ENCODE results near the gene AIDA.
"Not testable (repeated sequence)": the region's sequence is repeated elsewhere in the genome, so short reads cannot be mapped to it uniquely, and the experiment has no call there.

The AIDA gene, protein sequence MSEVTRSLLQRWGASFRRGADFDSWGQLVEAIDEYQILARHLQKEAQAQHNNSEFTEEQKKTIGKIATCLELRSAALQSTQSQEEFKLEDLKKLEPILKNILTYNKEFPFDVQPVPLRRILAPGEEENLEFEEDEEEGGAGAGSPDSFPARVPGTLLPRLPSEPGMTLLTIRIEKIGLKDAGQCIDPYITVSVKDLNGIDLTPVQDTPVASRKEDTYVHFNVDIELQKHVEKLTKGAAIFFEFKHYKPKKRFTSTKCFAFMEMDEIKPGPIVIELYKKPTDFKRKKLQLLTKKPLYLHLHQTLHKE

DNA sequence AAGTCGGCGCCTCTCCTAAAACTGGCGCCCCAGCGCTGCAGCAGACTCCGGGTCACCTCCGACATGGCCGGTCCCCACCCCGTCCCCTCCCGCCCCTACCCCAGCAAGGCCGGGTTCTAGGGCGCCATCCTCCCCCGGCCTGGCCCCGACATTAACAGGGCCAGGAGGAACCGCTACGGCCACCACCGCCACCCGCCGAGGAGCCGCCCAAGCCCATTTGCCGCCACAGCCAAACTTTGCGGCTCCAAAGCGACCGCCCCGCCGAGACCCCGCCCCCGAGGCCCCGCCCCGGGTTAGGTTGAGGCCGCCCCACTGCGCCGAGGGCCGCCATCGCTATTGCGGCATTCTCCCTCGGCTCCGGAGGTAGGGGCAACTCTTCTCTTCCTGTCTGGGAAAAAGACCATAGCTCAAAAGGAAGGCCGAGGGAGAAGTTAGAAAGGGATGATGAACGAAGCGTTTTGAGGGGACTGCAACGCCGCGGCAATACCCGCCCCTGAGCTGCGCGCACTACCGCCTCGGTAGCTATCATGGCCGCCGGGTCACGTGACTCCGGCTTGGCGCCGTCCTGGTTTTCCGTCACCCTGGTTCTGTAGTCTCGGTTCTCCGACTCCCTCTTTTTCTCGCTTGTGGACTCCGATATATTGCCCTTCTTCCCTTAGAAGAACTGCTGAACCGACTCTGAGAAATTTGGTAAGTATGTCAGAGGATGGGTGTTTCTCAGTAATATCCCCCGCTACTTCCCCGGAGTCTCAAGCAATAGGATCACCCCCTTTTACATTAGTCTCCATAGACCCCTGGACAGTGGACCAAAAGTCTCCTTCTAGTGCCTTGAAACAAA is at the start of gene AIDA, which contains the start of gene BROX:
Gene AIDA, minus strand, starts transcription at position 239 of the 838 bp plus-strand sequence. Its CDS starts 174 bp downstream, at position 65.
Gene BROX, plus strand, starts transcription at position 312 of the 838 bp plus-strand sequence. CDS start 3,136 bp downstream, outside the sequence.
- peak; percentile 88 for DNase-seq

DNA sequence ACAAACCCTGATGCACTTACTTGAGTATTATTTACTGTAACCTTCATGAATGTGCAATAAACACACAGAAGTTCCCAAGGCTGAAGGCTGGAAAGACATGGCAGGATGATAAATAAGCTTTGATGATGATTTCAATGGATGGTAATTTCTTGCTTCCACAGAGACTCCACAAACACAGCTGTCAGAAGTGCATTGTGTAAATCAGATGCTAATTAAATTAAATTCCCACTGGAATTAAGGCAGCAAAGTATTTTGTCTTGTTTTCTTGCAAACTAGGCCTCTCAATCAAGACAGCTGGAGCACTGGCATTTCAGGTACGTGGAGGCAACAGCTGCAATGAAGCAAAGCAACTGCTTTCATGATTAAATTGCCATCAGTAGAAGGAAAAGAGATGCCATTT is 48.8 kb upstream of the AIDA start:
- no peak for DNase-seq

DNA sequence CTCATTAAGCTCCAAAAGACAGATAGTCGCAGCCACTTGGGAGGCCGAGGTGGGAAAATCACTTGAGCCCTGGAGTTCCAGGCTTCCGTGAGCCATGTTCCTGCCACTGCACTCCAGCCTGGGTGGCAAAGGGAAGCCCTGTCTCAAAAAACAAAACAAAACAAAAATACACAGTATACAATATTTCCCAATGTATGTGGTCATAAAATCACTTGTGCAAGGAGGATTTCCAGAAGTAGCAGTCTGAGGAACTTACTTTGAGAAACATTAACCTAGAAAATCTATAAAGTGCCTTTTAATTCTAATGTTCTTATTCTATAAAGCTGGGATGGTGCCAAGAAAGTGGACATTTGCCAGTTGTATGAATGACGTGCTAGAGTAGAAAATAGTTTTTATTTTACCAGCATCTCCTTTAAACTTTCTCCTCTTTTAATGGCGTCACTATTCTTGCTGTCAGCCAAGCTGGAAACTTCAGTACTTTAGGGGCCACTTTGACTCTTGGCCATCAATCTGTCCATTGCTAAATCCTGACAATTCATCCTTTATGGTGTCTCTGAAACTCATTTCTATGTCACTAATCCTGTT is 47.3 kb upstream of the AIDA start:
- no peak for DNase-seq

DNA sequence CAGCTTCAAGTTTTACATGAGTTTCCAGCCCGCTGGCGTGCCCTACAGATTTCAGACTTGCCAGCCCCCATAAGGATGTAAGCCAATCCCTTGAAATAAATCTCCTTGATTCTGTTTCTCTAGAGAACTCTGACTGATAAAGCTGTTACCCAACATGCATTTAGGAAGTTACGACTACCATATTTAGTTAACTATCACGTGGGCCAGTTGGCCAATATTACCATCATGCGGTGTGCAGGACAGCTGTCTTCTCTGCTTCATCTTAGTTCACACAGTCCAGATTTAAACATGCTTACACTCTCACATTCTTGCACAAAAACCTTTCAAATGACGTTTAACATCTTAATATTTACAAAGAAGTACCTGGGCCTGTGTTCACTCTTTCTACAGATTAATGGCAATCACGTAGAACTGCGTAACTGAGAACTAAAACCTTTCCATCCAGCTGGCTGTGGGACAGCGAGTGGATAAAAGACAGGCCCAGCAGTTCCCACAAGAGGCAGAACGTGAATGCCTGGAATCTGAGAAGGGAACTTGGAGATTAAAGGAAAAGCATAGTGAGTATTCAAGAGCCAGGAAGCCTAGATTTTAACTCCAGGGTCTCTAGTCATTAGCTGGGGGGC is 45.5 kb upstream of the AIDA start:
- DNase-seq, result no peak

DNA sequence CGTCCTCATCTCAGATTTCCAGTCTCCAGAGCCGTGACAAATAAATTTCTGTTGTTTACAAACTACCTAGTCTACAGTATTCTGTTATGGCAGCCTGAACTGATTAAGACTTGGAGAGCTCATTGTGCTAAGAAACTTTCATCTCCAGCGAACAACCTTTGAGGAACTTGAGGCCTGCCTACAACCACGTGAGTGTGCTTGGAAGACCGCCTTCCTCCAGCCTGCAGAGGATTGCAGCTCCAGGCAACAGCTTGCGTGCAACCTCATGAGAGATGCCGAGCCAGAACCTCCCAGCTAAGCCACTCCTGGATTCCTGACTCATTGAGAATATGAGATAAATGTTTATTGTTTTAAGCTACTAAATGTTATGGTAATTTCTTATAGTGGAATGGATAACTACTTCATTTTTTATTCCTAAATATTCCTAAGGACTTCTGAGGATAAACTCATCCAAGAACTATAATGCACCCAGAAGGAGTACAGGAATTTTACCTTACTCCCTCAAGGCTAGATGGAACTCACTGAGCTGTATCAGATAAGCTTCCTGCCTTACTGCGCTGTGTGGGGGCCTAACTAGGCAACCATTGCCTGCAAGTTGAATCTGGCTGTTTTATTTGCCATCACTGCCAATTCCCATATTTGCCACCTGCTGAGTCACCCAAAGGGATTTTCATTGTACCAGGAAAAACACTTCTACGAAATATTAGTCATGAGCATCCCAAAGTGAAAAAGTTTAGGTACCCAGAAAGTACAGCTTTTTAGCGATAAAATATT is 42.3 kb upstream of the AIDA start:
- no peak for DNase-seq

DNA sequence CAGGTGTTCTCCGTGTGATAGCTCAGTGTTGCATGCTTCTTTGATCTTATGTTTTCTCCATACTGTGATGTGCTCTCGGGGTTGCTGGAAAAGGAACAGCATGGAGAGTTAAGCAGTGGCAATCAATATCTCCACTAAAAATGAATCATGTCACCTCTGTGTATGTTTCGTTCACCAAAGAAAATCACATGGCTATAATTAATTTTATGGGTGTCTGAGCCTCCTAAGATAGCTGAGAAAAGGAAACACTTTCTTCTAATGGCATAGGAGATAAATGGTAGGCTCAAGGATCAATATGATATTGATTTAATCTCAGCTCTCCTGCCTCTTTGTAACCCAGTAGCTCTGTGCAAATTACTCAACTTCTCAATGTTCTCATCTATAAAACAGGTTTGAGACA is 39.0 kb upstream of the AIDA start:
- DNase-seq, result no peak

DNA sequence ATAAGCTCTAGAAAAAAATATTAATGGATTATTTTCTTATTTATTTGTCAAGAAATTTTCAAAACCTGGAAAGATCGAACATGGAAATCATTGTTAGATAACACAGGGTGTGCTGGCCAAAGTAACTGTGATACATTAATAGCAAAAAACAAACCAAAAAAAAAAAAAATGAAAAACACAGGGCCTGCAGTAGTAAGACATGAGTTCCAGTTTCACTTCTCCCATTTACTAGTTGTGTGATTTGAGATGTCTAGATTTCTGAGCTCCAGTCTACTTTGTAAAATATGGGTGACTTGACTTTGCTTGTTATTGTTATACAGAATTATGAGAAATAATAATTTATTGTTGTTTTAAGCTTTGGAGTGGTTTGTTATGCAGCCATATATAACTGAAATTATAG is 38.4 kb upstream of the AIDA start:
- no peak for DNase-seq

DNA sequence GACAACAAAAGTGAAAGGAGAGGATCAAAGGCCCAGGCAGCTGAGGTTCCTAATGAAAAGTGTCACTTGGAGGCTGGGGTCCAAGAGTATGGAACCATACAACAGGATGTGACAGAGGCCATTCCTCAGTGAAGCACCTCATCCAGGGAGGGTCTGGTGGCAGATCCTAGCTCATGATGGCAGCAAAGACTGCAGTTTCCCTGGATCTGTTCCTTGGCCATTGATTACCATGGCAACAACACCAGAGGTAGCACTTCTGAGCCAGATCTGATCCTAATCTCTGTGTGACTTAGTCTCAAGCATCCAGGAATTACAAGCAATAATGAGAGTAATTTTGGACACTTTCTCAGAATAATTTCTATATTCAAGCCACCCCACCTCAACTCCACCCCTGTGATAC is 37.6 kb upstream of the AIDA start:
- DNase-seq, result no peak

DNA sequence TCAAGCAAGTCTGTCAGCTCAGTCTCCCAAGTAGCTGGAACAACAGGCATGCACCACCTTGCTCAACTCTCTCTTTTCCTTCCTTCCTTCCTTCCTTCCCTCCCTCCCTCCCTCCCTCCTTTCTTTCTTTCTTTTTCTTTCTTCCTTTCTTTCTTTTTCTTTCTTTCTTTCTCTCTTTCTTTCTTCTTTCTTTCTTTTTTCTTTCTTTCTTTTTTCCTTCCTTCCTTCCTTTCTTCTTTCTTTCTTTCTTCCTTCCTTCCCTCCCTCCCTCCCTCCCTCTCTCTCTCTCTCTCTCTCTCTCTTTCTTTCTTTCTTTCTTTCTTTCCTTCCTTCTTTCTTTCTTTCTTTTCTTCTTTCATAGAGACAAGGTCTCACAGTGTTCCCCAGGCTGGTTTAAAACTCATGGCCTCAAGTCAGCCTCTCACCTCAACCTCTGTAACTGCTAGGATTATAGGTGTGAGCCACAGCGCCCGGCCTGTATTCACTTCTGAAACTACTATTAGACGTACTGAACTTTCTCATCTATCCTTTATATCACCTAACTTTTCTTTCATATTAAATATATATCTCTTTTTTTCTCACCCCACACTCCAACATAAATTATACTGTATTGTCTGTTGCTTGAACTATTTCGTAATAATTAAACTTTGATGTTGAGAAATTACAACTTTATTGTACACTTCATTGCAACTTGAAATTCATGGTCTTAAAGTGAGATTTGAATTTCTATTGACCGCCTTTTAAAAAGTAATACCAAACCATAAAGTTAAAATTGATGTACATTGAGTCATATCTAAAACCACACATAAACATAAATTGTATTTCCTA is 29.6 kb upstream of the AIDA start:
- not testable (repeated sequence) for DNase-seq

DNA sequence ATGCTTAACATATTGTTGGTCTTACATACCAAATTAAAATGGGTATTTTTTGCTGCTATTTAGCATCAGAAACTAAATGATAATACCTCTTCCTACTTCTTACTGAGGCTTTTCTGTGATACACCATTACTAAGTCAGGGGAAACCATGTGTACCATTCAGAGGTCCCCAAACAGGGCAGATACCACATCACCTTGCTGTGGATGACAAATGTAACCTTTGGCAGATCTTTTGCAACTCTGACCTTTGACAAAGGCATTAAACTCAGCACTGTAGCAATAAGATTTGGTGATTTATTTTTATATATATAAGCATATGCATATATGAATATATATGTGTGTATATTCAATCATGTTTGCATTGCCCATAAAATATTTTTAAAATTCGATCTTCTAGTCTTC is 27.6 kb upstream of the AIDA start:
- DNase-seq, result no peak

DNA sequence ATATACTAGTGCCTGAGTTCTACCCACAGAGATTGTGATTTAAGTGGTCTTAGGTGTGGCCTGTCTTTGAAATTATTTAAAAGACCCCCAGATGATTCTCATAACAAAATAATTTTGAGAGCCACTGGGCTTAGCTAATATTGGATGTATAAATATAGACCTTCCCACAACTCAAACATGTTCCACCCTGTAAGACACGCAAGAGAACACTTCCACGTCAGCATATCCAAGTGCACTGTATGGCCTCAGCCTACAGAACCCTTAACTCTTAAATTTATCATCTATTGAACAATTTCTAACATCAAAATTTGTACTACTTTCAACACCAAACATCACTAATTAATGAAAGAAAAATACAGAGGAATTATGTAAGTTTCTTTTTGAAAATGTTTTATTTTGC is 27.2 kb upstream of the AIDA start:
- no peak for DNase-seq

DNA sequence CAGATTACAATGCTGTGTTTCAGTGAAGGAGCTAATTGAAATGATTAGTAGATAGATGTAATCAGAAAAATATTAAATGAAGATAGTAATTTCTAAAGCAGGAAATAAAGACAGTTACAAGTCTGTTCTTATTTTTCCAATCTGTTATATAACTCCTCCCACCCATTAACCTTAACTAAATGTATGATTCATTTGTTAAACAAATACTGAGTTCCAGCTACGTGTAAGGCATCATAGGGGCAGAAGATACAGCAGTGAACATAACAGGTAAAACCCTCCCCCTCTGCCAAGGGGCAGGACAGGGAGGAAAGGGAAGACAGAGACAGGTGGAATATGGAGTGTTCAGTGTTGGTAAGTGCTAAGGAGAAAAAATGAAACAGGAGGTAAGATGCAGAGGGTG is 24.7 kb upstream of the AIDA start, which contains the start of gene FAM177B:
Gene FAM177B, plus strand, starts transcription at position 231 of the 400 bp plus-strand sequence. CDS start 9,344 bp downstream, outside the sequence.
- no peak for DNase-seq

DNA sequence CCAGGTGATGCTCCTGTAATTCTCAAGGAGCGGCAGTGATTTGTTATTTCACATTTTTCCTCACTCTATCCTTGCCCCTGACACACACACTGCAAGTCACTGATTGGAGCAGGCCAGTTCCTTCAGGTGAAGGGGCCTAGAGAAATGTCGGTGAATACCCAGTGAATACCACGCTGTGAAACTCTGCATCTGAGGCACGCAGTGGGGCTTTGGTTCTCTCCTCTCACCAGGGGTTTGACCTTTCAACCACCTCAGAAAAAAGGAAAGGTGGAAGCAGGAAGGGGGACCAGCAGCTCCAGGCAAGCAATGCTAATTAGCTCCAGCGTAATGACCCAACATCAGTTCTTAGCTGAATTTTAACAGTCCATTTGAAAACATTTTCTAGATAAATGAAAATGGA is 24.2 kb upstream of the AIDA start:
- DNase-seq, result no peak

DNA sequence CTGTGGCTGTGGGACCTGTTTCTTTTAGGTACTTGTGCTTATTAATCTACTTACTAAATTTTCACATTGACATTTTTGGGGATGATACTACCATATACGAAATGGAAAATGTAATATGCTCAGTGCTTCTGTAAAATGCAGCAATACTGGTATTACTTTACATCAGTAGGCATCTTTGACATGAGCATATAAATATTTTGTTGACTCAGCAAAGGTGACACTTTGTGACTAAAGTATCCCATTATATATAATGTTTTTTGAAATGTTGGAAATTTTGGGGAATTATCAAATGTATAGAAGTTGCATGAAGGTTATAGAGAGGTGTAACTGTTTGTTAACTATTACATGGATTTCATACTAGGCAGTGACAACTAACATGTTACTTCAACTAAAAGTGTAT is 22.4 kb upstream of the AIDA start:
- no peak for DNase-seq

DNA sequence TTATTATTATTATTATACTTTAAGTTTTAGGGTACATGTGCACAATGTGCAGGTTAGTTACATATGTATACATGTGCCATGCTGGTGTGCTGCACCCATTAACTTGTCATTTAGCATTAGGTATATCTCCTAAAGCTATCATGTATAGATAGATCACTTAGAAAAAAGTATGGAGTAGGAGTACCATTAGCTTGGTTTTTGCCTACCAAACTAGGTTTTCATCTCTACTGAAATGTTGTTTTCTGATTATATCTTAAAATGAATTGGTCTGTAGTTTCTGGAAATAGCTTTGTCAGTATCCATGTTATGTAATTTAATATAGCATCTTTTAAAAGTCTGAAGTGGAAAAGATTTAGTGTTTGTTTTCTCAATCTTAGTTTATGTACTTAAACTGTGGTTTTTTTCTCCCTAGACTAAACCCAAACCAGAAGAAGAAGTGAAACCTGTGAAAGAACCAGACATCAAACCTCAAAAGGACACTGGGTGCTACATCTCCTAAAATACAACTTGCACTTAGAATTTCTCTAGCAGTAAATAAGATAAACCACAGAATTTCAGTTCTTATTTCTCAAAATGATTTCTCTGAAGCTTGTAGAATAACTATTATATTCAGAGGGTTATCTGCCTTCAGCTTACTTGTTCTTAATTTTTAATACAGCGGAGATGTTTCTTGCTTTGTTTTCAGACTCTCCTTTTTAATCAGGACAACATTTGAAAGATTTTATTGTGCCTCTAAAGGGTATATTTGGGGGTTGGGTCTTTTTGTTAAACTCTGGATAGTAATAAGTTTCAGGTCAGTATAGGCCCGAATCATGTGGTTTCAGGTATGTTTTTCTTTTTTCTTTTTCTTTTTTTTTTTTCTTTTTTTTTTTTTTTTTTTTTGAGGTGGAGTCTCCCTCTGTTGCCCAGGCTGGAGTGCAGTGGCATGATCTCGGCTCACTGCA is 20.2 kb upstream of the AIDA start:
- no peak for DNase-seq

DNA sequence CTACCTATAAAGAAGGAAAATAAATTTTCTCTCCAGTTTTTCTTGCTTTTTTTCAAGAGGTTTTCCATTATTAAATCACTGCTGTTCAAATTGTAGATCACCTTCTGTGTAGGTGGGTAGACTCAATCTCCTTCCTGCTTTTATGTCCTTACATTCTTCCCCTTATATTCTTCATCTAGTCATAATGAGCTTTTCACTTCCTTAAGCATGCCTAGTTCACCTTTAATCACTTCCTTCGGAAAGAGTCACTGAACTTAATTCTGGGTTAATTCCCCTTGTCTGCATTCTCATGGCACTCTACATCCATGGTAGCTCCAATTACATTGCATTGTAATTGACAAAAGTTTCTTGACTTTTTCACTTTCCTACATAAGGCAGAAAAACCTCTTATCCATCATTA is 18.6 kb upstream of the AIDA start:
- DNase-seq, result no peak

DNA sequence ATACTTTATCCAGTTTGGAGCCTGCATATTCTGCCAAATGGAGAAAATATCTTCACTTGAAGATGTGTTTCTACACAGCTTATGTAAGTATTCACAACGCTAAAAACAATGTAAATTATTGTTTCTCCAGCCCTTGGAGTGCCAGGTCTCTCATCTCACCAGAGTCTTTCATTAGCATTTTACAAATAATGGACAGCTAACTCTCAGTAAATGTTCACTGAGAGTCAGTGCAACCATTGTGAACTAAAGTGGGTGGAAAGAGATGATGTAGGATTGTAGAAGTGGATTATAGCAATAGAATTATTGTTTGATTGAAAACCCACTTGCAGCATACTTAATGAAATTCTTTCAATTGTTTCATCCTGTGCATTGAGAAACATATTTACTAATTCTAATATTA is 16.5 kb upstream of the AIDA start:
- no peak for DNase-seq

DNA sequence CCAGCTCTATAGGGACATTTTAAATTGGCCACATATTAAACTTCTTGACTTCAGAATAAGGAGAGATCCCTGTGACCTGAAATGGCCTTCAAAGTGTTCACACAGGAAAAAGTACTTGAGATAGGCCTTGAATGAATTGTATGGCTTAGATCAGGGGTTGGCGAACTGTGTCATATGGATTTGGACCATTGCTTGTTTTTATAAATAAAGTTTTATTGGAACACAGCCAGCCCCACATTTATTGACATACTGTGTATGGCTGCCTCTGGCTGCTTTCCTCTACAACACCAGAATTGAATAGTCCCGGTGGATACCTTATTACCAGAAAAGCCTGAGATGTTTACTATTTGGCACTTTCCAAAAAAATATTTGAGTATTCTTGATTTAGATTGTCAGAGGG is 4.1 kb upstream of the AIDA start:
- no peak for DNase-seq

DNA sequence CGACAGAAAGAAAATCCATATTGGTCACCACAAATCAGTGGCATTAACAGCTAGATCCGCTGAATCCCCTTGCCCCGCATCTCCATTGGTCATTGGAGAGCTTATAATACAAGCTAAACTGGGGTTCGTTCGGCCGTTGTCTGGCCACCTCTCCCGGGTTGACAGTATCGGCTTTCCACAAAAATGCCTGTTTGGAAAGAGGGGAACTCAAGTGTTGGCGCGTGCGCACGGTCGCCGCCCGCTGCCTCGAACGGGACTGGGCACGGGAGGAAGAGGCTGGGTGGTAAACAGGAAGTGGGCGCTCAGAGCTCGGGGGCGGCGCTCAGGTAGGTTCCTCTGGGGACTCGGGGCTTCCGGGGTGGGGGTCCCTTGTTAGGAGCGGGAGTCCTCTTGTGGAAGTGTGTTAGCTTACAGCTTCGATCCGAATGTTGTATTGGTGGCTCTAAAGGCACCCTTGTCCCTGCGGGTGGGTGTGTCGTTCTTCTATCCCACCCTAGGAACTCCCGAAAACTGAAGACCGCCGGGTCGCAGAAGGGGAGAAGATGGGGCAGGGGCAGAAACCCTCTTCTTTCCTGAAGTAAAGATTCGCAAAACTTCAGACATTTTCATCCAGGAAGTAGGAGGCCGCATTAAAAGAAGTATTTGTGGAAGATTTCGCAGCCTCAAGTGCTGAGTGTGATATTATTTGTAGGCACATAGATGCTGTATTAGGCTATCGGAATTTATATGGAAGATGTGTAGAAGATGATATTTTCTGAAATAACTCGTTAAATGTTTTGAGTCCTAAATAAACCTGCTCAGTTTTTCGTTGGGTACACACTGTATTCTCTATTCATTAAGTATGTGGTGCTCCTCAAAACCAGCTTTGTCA is 1.0 kb upstream of the AIDA start:
- peak; percentile 94 for DNase-seq
